Neuron (in vitro differentiated cells): ENCODE results near the gene LOXL4.

ENCODE experiments used
- H2AFZ ChIP-seq: one replicate; pipeline ENCODE4 v1.6.1; 2013; ENCODE audit warnings: low read depth, mild to moderate bottlenecking, inconsistent platforms, low read length, moderate library complexity
- H3K27me3 ChIP-seq: one replicate; pipeline ENCODE4 v1.6.1; 2013; ENCODE audit warnings: low read length; ENCODE audit not compliant: insufficient read depth
- H3K36me3 ChIP-seq: one replicate; pipeline ENCODE4 v1.6.1; 2013; ENCODE audit warnings: low read length; ENCODE audit not compliant: insufficient read depth
- H3K4me1 ChIP-seq: one replicate; pipeline ENCODE4 v1.6.1; 2013; ENCODE audit warnings: low read length; ENCODE audit not compliant: insufficient read depth
- H3K4me3 ChIP-seq: 2 replicates; pipeline ENCODE4 v1.5.1; 2013; ENCODE audit warnings: mild to moderate bottlenecking, low read length, moderate library complexity
- H3K9me3 ChIP-seq: one replicate; pipeline ENCODE4 v1.6.1; 2013; ENCODE audit warnings: low read length

Gene LOXL4

GRCh38 chr10:98303569-98303968 lies 35.6 kb upstream of the LOXL4 start:
- H3K9me3 ChIP-seq: no peaks in the 10 kb centered on the region
- H3K27me3 ChIP-seq: peaks cover 2% of the 10 kb centered on the region
- no peak overlapping the region for H2AFZ ChIP-seq
- no peak overlapping the region for H3K4me3 ChIP-seq
- H3K4me1 ChIP-seq: no peaks in the 10 kb centered on the region
- no peaks in the 10 kb centered on the region for H3K36me3 ChIP-seq

GRCh38 chr10:98302741-98303365 lies 34.9 kb upstream of the LOXL4 start:
- Histone ChIP-seq H3K9me3 (no peaks in the 10 kb centered on the region), H2AFZ (no peak overlapping the region), H3K27me3 (peaks cover under 1% of the 10 kb centered on the region), H3K4me3 (no peak overlapping the region), H3K36me3 (no peaks in the 10 kb centered on the region), H3K4me1 (no peaks in the 10 kb centered on the region)

- H3K27me3 ChIP-seq: no peaks in the 10 kb centered on the region
- no peaks in the 10 kb centered on the region for H3K4me1 ChIP-seq
- no peaks in the 10 kb centered on the region for H3K9me3 ChIP-seq
- H3K36me3 ChIP-seq: no peaks in the 10 kb centered on the region
- H2AFZ ChIP-seq: no peak overlapping the region
- H3K4me3 ChIP-seq: no peak overlapping the region
Observed at GRCh38 chr10:98301664-98302319, 33.8 kb upstream of the LOXL4 start.

GRCh38 chr10:98300526-98301229 lies 32.7 kb upstream of the LOXL4 start:
- Histone ChIP-seq H3K4me1 (no peaks in the 10 kb centered on the region), H3K27me3 (no peaks in the 10 kb centered on the region), H2AFZ (no peak overlapping the region), H3K9me3 (no peaks in the 10 kb centered on the region), H3K4me3 (no peak overlapping the region), H3K36me3 (no peaks in the 10 kb centered on the region)

GRCh38 chr10:98299341-98299740 lies 31.3 kb upstream of the LOXL4 start:
- Histone ChIP-seq H3K4me1 (no peaks in the 10 kb centered on the region), H3K9me3 (no peaks in the 10 kb centered on the region), H3K4me3 (no peak overlapping the region), H3K27me3 (no peaks in the 10 kb centered on the region), H2AFZ (no peak overlapping the region), H3K36me3 (no peaks in the 10 kb centered on the region)

- Histone ChIP-seq H3K9me3 (no peaks in the 10 kb centered on the region), H2AFZ (no peak overlapping the region), H3K36me3 (no peaks in the 10 kb centered on the region)
Observed at GRCh38 chr10:98296524-98296923, 28.5 kb upstream of the LOXL4 start.

GRCh38 chr10:98295907-98296306 lies 27.9 kb upstream of the LOXL4 start:
- Histone ChIP-seq H2AFZ (no peak overlapping the region), H3K4me1 (no peaks in the 10 kb centered on the region), H3K27me3 (peaks cover 2% of the 10 kb centered on the region), H3K36me3 (no peaks in the 10 kb centered on the region), H3K4me3 (no peak overlapping the region), H3K9me3 (no peaks in the 10 kb centered on the region)

More at GRCh38 chr10:98296524-98296923, 28.5 kb upstream of the LOXL4 start:
- H3K4me1 ChIP-seq: no peaks in the 10 kb centered on the region
- no peak overlapping the region for H3K4me3 ChIP-seq
- no peaks in the 10 kb centered on the region for H3K27me3 ChIP-seq

GRCh38 chr10:98295401-98295811 lies 27.4 kb upstream of the LOXL4 start:
- Histone ChIP-seq H3K4me3 (no peak overlapping the region), H2AFZ (no peak overlapping the region), H3K36me3 (no peaks in the 10 kb centered on the region), H3K4me1 (no peaks in the 10 kb centered on the region), H3K27me3 (peaks cover 2% of the 10 kb centered on the region), H3K9me3 (no peaks in the 10 kb centered on the region)

- H3K36me3 ChIP-seq: no peaks in the 10 kb centered on the region
- H3K4me1 ChIP-seq: no peaks in the 10 kb centered on the region
- peaks cover 8% of the 10 kb centered on the region for H3K27me3 ChIP-seq
- H3K9me3 ChIP-seq: no peaks in the 10 kb centered on the region
- H2AFZ ChIP-seq: no peak overlapping the region
- H3K4me3 ChIP-seq: no peak overlapping the region
Observed at GRCh38 chr10:98294270-98294627, 26.3 kb upstream of the LOXL4 start.

- no peaks in the 10 kb centered on the region for H3K4me1 ChIP-seq
- no peak overlapping the region for H2AFZ ChIP-seq
- no peaks in the 10 kb centered on the region for H3K9me3 ChIP-seq
- peaks cover 8% of the 10 kb centered on the region for H3K27me3 ChIP-seq
- no peak overlapping the region for H3K4me3 ChIP-seq
- no peaks in the 10 kb centered on the region for H3K36me3 ChIP-seq
Observed at GRCh38 chr10:98293550-98294269, 25.7 kb upstream of the LOXL4 start.

- Histone ChIP-seq H3K4me1 (no peaks in the 10 kb centered on the region), H3K4me3 (no peak overlapping the region), H3K36me3 (no peaks in the 10 kb centered on the region), H3K9me3 (no peaks in the 10 kb centered on the region), H2AFZ (no peak overlapping the region), H3K27me3 (peaks cover 8% of the 10 kb centered on the region)
Observed at GRCh38 chr10:98292971-98293370, 25.0 kb upstream of the LOXL4 start.

GRCh38 chr10:98289802-98290209 lies 21.8 kb upstream of the LOXL4 start:
- Histone ChIP-seq H3K27me3 (peaks cover 8% of the 10 kb centered on the region), H2AFZ (no peak overlapping the region), H3K36me3 (no peaks in the 10 kb centered on the region), H3K4me1 (no peaks in the 10 kb centered on the region), H3K4me3 (no peak overlapping the region), H3K9me3 (no peaks in the 10 kb centered on the region)

GRCh38 chr10:98287321-98287720 lies 19.3 kb upstream of the LOXL4 start:
- Histone ChIP-seq H3K36me3 (no peaks in the 10 kb centered on the region), H2AFZ (no peak overlapping the region), H3K4me1 (no peaks in the 10 kb centered on the region), H3K9me3 (no peaks in the 10 kb centered on the region), H3K27me3 (peaks cover 8% of the 10 kb centered on the region), H3K4me3 (no peak overlapping the region)
